HG03460 (cell line): ENCODE results near the gene LSM2.
"Not testable (repeated sequence)": the region's sequence is repeated elsewhere in the genome, so short reads cannot be mapped to it uniquely, and the experiment has no call there.

Experiments used
- ATAC-seq: cut with Tn5 transposase; IDR thresholded peaks from one replicate; pipeline ENCODE4 v1.9.1; 2021; ENCODE audit not compliant: unreplicated experiment

The LSM2 gene

GRCh38 chr6:31799781-31800180, 7.0 kb downstream of the LSM2 start:
- ATAC-seq: no peak

GRCh38 chr6:31797588-31797987, 9.2 kb downstream of the LSM2 start:
- no peak for ATAC-seq

GRCh38 chr6:31796993-31797385, 9.8 kb downstream of the LSM2 start:
- no peak for ATAC-seq

GRCh38 chr6:31795616-31796298, 11.0 kb downstream of the LSM2 start, which contains the start of gene VARS1:
TSS of gene VARS1 (minus strand) at chr6:31795752. CDS start at chr6:31795217, 535 bp downstream.
- no peak for ATAC-seq

- ATAC-seq: no peak
Measured at GRCh38 chr6:31794866-31795615, 11.7 kb downstream of the LSM2 start.

- ATAC-seq: no peak
Measured at GRCh38 chr6:31794294-31794865, 12.4 kb downstream of the LSM2 start.

- not testable (repeated sequence) for ATAC-seq
Measured at GRCh38 chr6:31793927-31794245, 12.9 kb downstream of the LSM2 start.

GRCh38 chr6:31792761-31793171, 14.0 kb downstream of the LSM2 start:
- ATAC-seq: no peak

GRCh38 chr6:31792090-31792374, 14.7 kb downstream of the LSM2 start:
- ATAC-seq: no peak

- ATAC-seq: no peak
Measured at GRCh38 chr6:31791324-31792089, 15.3 kb downstream of the LSM2 start.

- no peak for ATAC-seq
Measured at GRCh38 chr6:31785475-31785874, 21.3 kb downstream of the LSM2 start.

- ATAC-seq: no peak
Measured at GRCh38 chr6:31784098-31784925, 22.5 kb downstream of the LSM2 start.

GRCh38 chr6:31782126-31782855, 24.5 kb downstream of the LSM2 start:
- no peak for ATAC-seq

GRCh38 chr6:31781244-31782125, 25.3 kb downstream of the LSM2 start:
- ATAC-seq: no peak

- no peak for ATAC-seq
Measured at GRCh38 chr6:31780507-31781243, 26.1 kb downstream of the LSM2 start.

GRCh38 chr6:31779908-31780307, 26.9 kb downstream of the LSM2 start:
- no peak for ATAC-seq

GRCh38 chr6:31778999-31779885, 27.5 kb downstream of the LSM2 start:
- no peak for ATAC-seq

GRCh38 chr6:31778193-31778592, 28.6 kb downstream of the LSM2 start:
- no peak for ATAC-seq
